IMR-90 (cell line): ENCODE results near the gene GOLGA5. TPM values are rescaled to one million over a fixed set of nuclear protein-coding genes. Genes with fewer than 3 reads are reported as not detected.

Experiments used
- ATAC-seq: fragments of 200-7000 bp; cut with Tn5 transposase; 2 replicates; pipeline ENCODE4 v1.9.1; 2020; ENCODE audit warnings: low read depth, mild to moderate bottlenecking, moderate library complexity
- BruUV-seq: library from RNA; stranded (reverse); fragments of 400-500 nt; replicated peaks from 2 replicates; lab custom pipeline; 2021; lab: Mats Ljungman, UMichigan
- CTCF ChIA-PET: fragments of 300-600 bp; formaldehyde crosslinking; extraction: SDS; loops from one replicate; lab custom pipeline; 2021; ENCODE audit warnings: antibody characterized with exemption; lab: Yijun Ruan, JAX
- POLR2A ChIA-PET: fragments of 300-600 bp; sonication (Branson Sonifier 250); formaldehyde crosslinking; loops from one replicate; lab custom pipeline; 2022; ENCODE audit warnings: antibody characterized with exemption; ENCODE audit not compliant: unreplicated experiment; lab: Charles Lee
- DNase-seq: peaks from one replicate; pipeline ENCODE4 v3.0.0; 2013
- H2AFZ ChIP-seq: replicated peaks from 2 replicates; pipeline ENCODE3; 2013; ENCODE audit warnings: low read length, mild to moderate bottlenecking; ENCODE audit not compliant: poor library complexity
- H2AK5ac ChIP-seq: 2 replicates; pipeline ENCODE4 v1.6.1; 2013; ENCODE audit warnings: low read depth, low read length, inconsistent platforms
- H2AK9ac ChIP-seq: replicated peaks from 2 replicates; pipeline ENCODE3; 2013; ENCODE audit warnings: mild to moderate bottlenecking, low read depth, low read length, moderate library complexity; ENCODE audit not compliant: poor library complexity
- H2BK120ac ChIP-seq: 2 replicates; pipeline ENCODE4 v1.6.1; 2013; ENCODE audit warnings: low read depth, low read length, inconsistent platforms
- H2BK15ac ChIP-seq: 3 replicates; pipeline ENCODE4 v1.6.1; 2013; ENCODE audit warnings: low read depth, low read length, inconsistent platforms
- H2BK20ac ChIP-seq: 2 replicates; pipeline ENCODE4 v1.6.1; 2013; ENCODE audit warnings: low read depth, mild to moderate bottlenecking, inconsistent platforms, low read length, moderate library complexity
- H2BK5ac ChIP-seq: 2 replicates; pipeline ENCODE4 v1.6.1; 2013; ENCODE audit warnings: mild to moderate bottlenecking, low read depth, low read length, inconsistent platforms; ENCODE audit not compliant: poor library complexity, severe bottlenecking
- H3K14ac ChIP-seq: replicated peaks from 2 replicates; pipeline ENCODE4 v1.6.1; 2013; ENCODE audit warnings: low read depth, low read length, inconsistent platforms
- H3K18ac ChIP-seq: 2 replicates; pipeline ENCODE4 v1.6.1; 2013; ENCODE audit warnings: low read depth, low read length, control low read depth
- H3K23ac ChIP-seq: 2 replicates; pipeline ENCODE4 v1.6.1; 2013; ENCODE audit warnings: low read depth, low read length, inconsistent platforms
- H3K27ac ChIP-seq: 2 replicates; pipeline ENCODE4 v1.5.1; 2013; ENCODE audit warnings: mild to moderate bottlenecking, control low read depth, low read length; ENCODE audit not compliant: insufficient read depth
- H3K27me3 ChIP-seq: 2 replicates; pipeline ENCODE4 v1.6.1; 2013; ENCODE audit warnings: low read length; ENCODE audit not compliant: control insufficient read depth, insufficient read depth
- H3K36me3 ChIP-seq: 2 replicates; pipeline ENCODE4 v1.6.1; 2013; ENCODE audit warnings: low read length, mixed read lengths; ENCODE audit not compliant: control insufficient read depth, insufficient read depth
- H3K4ac ChIP-seq: 2 replicates; pipeline ENCODE4 v1.6.1; 2013; ENCODE audit warnings: low read depth, low read length, inconsistent platforms
- H3K4me1 ChIP-seq: 2 replicates; pipeline ENCODE4 v1.6.1; 2013; ENCODE audit warnings: low read length, mixed read lengths; ENCODE audit not compliant: control insufficient read depth, insufficient read depth
- H3K4me2 ChIP-seq: 2 replicates; pipeline ENCODE4 v1.6.1; 2013; ENCODE audit warnings: low read depth, mild to moderate bottlenecking, control low read depth, low read length, moderate library complexity
- H3K4me3 ChIP-seq: 2 replicates; pipeline ENCODE4 v1.5.1; 2013; ENCODE audit warnings: low read depth, mild to moderate bottlenecking, control low read depth, low read length, moderate library complexity; ENCODE audit not compliant: insufficient read depth
- H3K56ac ChIP-seq: 2 replicates; pipeline ENCODE4 v1.6.1; 2013; ENCODE audit warnings: low read length, inconsistent platforms; ENCODE audit not compliant: insufficient read depth; ENCODE audit errors: extremely low read depth
- H3K79me1 ChIP-seq, 2 experiments: 2 replicates each; pipeline ENCODE4 v1.6.1; 2013; ENCODE audit warnings: low read length in 2 of 2, inconsistent platforms in 1 of 2, low read depth in 1 of 2
- H3K9ac ChIP-seq: 2 replicates; pipeline ENCODE4 v1.6.1; 2013; ENCODE audit warnings: low read depth, low read length, control low read depth
- H3K9me1 ChIP-seq: 2 replicates; pipeline ENCODE4 v1.6.1; 2013; ENCODE audit warnings: low read length, inconsistent platforms; ENCODE audit not compliant: insufficient read depth
- H3K9me3 ChIP-seq: 2 replicates; pipeline ENCODE4 v1.6.1; 2013; ENCODE audit warnings: low read length; ENCODE audit not compliant: control insufficient read depth, insufficient read depth
- H4K20me1 ChIP-seq: 2 replicates; pipeline ENCODE4 v1.6.1; 2013; ENCODE audit warnings: low read length, inconsistent platforms; ENCODE audit not compliant: insufficient read depth
- H4K5ac ChIP-seq: 2 replicates; pipeline ENCODE4 v1.6.1; 2013; ENCODE audit warnings: mild to moderate bottlenecking, low read depth, low read length, control low read depth
- H4K8ac ChIP-seq, 2 experiments: 2 replicates each; pipeline ENCODE4 v1.6.1; 2013; ENCODE audit warnings: low read depth in 2 of 2, low read length in 2 of 2, control low read depth in 1 of 2, inconsistent platforms in 1 of 2
- H4K91ac ChIP-seq: 2 replicates; pipeline ENCODE4 v1.6.1; 2013; ENCODE audit warnings: low read depth, low read length, inconsistent platforms; ENCODE audit not compliant: insufficient read depth
- CEBPB ChIP-seq: IDR thresholded peaks from 2 replicates; pipeline ENCODE4 v1.6.1; 2012; ENCODE audit warnings: low read depth, low read length, improper control_type of control experiment
- CHD1 ChIP-seq: IDR thresholded peaks from 2 replicates; pipeline ENCODE4 v1.6.1; 2012; ENCODE audit warnings: low read depth, low read length, improper control_type of control experiment
- FOS ChIP-seq: fragments of 150-350 bp; IDR thresholded peaks from 2 replicates; pipeline ENCODE4 v1.6.1; 2016; ENCODE audit warnings: low read depth, low read length
- MXI1 ChIP-seq: IDR thresholded peaks from 2 replicates; pipeline ENCODE4 v1.6.1; 2012; ENCODE audit warnings: low read depth, mild to moderate bottlenecking, low read length, moderate library complexity, borderline replicate concordance
- POLR2A ChIP-seq: IDR thresholded peaks from 2 replicates; pipeline ENCODE4 v1.6.1; 2012; ENCODE audit warnings: mild to moderate bottlenecking, low read depth, low read length
- WGBS, 2 experiments: methylation state at CpG; one replicate each; pipeline versions ENCODE4 v1.1.5 to v1.1.7; 2013; ENCODE audit warnings: missing lambda C conversion rate in 2 of 2; ENCODE audit not compliant: insufficient read length in 1 of 2; ENCODE audit errors: extremely low coverage in 2 of 2; 5-methylcytosine and 5-hydroxymethylcytosine counted together
- dilution Hi-C: fragments of 300-500 bp; cut with HindIII; formaldehyde crosslinking; loops from one replicate; pipeline ENCODE4 v1.14.3; 2018; ENCODE audit warnings: low sequenced_read_pairs; ENCODE audit not compliant: unreplicated experiment
- in situ Hi-C: fragments of 300-500 bp; cut with MboI; formaldehyde crosslinking; loops from 3 replicates; pipeline ENCODE4 v1.14.3; 2019; ENCODE audit warnings: low sequenced_read_pairs, inconsistent platforms, mixed read lengths
- intact Hi-C: fragments of 100-400 bp; cut with micrococcal nuclease; formaldehyde crosslinking; loops from 2 replicates; pipeline ENCODE4 v1.10.0; 2022
- polyA plus RNA-seq, 3 experiments: library from polyadenylated mRNA; depleted of rRNA; stranded (reverse); fragments of >200 nt; gene quantifications; 2 replicates each; pipeline ENCODE4 v1.2.3, GENCODE V29; 2012; ENCODE audit warnings: low replicate concordance in 1 of 3
- total RNA-seq: library from RNA; depleted of rRNA; stranded (reverse); fragments of >200 nt; gene quantifications from 2 replicates; pipeline ENCODE4 v1.2.3, GENCODE V29; 2012

Gene GOLGA5
- total and polyA plus RNA-seq, 2 of the 4 experiments (the other 2 are of a cell fraction), result 35.0 to 59.5 TPM

DNA sequence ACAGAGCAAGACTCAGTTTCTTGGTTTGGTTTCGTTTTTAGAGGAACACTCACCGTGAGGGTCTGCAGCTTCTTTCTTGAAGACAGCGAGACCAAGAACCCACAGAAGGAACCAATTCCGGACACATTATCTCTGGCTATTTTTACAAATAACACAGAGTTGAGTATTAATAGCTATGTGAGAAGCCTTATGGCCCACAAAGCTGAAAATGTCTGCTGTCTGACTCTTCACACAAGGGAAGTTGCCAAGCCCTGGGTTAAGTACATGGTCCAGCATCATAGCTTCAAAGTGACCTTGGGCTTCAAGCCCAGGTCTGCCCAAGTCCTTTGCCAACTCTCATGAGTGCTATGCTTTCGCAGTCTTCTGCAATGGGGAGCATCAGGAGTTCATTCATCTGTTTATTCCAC lies 43.1 kb upstream of the GOLGA5 start:
- Histone ChIP-seq H2AFZ (no peak overlapping the region), H3K9me1 (no peaks in the 10 kb centered on the region), H4K5ac (no peak overlapping the region), H3K4me1 (no peaks in the 10 kb centered on the region), H2BK20ac (no peak overlapping the region), H3K18ac (no peak overlapping the region), H3K36me3 (no peaks in the 10 kb centered on the region), H2BK5ac (no peak overlapping the region), H3K14ac (no peak overlapping the region), H2BK15ac (no peak overlapping the region), H4K20me1 (no peaks in the 10 kb centered on the region), H2AK9ac (no peak overlapping the region), H2BK120ac (no peak overlapping the region), H3K27ac (no peak overlapping the region), H3K4me2 (no peak overlapping the region), H3K27me3 (peaks cover 14% of the 10 kb centered on the region), H3K56ac (no peak overlapping the region), H3K9ac (no peak overlapping the region), H3K4ac (no peak overlapping the region), H3K79me1 (peaks cover 0 to 7% of the 10 kb centered on the region in 2 experiments; a peak in 1 of 4 replicates), H4K8ac (no peak overlapping the region), H3K23ac (no peak overlapping the region), H2AK5ac (no peak overlapping the region), H3K9me3 (no peaks in the 10 kb centered on the region), H4K91ac (no peak overlapping the region), H3K4me3 (no peak overlapping the region)
- DNase-seq (no peak), ATAC-seq (no peak)
- no TSS peak for BruUV-seq
- 60% methylated on average over 1 of the region's 5 CpGs; no CpG with 5 or more reads in 1 of the 2 experiments for WGBS, 2 experiments
- intact Hi-C loops (no loop called here), in situ Hi-C loops (no loop called here), dilution Hi-C loops (no loop called here)
- CTCF ChIA-PET, result no interaction called here
- TF ChIP-seq MXI1 (no peak), FOS (no peak), CHD1 (no peak), POLR2A (no peak), CEBPB (no peak)
- POLR2A ChIA-PET, result interaction anchor here (0.7 kb wide), 1 partner anchor 8 kb away, joined by 3 read pairs; no protein-coding TSS in a partner anchor
